Activated CD4-positive, alpha-beta memory T cell treated with anti-CD3 and anti-CD28 coated beads for 36 hours (primary cell): ENCODE data around the gene RAMP2. TPM values are rescaled to one million over a fixed set of nuclear protein-coding genes. Genes with fewer than 3 reads are reported as not detected.

Experiments
- CTCF ChIA-PET: fragments of 350-600 bp; sonication (Branson Sonifier 250); formaldehyde crosslinking; loops from one replicate; lab custom pipeline; 2021; ENCODE audit warnings: antibody characterized with exemption, inconsistent platforms; lab: Charles Lee
- POLR2A ChIA-PET: fragments of 350-600 bp; sonication (Branson Sonifier 250); formaldehyde crosslinking; loops from one replicate; lab custom pipeline; 2021; ENCODE audit warnings: antibody characterized with exemption; lab: Charles Lee
- DNase-seq: peaks from one replicate; pipeline ENCODE4 v3.0.0-alpha.2; 2020
- H3K27ac Mint-ChIP-seq: one replicate; pipeline ENCODE4 v1.8.0; 2021; ENCODE audit warnings: mixed read lengths
- H3K27me3 Mint-ChIP-seq: one replicate; pipeline ENCODE4 v1.8.0; 2021; ENCODE audit warnings: mixed read lengths
- H3K36me3 Mint-ChIP-seq: one replicate; pipeline ENCODE4 v1.8.0; 2021; ENCODE audit warnings: mixed read lengths
- H3K4me1 Mint-ChIP-seq: one replicate; pipeline ENCODE4 v1.8.0; 2021; ENCODE audit warnings: low read depth, mixed read lengths
- H3K4me3 Mint-ChIP-seq: one replicate; pipeline ENCODE4 v1.8.0; 2021; ENCODE audit warnings: mild to moderate bottlenecking, mixed read lengths
- H3K9me3 Mint-ChIP-seq: one replicate; pipeline ENCODE4 v1.8.0; 2021; ENCODE audit warnings: mixed read lengths
- intact Hi-C: fragments of 100-400 bp; cut with micrococcal nuclease; formaldehyde crosslinking; loops from one replicate; pipeline ENCODE4 v1.15.1; 2023
- total RNA-seq, 2 experiments: library from RNA; stranded (reverse); gene quantifications; one replicate each; pipeline ENCODE4 v1.2.3, GENCODE V29; 2021

Gene RAMP2
- total RNA-seq, 2 experiments from 2014 or later, result not detected

DNA sequence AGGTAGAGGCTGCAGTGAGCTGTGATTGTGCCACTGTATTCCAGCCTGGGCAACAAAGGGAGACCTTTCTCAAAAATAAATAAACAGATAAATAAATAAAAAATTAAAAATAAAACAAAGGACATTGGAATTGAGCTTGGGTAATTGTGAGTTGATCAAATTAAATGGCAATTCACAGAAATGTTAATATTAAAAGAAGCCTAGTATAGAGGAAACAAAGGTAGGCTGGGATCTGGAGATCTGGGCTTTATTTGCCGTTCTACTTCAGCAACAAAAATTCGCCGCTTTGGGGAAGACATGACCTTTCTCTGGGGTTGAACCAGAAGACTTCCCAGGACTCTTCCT is 11.9 kb downstream of the RAMP2 start:
- CTCF ChIA-PET, result interaction anchor here (1.0 to 4.2 kb wide), 7 partner anchors 10 to 195 kb away, joined by 3 to 44 read pairs (median 4); partner anchors contain the start of genes BECN1, COA3 and RAMP2
- Mint-ChIP-seq H3K36me3 (peaks cover 19% of the 10 kb centered on the region), H3K27ac (peak overlapping the region; percentile 87), H3K27me3 (no peaks in the 10 kb centered on the region), H3K9me3 (no peaks in the 10 kb centered on the region), H3K4me1 (peaks cover 22% of the 10 kb centered on the region), H3K4me3 (peak overlapping the region; percentile 100)
- no peak for DNase-seq
- intact Hi-C loops, result loop anchor here (2.0 kb wide), 1 partner anchor 52 kb away; the partner anchor contains the start of gene BECN1
- POLR2A ChIA-PET, result interaction anchor here (1.1 to 1.9 kb wide), 4 partner anchors 13 to 225 kb away, joined by 3 to 6 read pairs (median 5); partner anchors contain the start of genes BECN1 and RPL27

DNA sequence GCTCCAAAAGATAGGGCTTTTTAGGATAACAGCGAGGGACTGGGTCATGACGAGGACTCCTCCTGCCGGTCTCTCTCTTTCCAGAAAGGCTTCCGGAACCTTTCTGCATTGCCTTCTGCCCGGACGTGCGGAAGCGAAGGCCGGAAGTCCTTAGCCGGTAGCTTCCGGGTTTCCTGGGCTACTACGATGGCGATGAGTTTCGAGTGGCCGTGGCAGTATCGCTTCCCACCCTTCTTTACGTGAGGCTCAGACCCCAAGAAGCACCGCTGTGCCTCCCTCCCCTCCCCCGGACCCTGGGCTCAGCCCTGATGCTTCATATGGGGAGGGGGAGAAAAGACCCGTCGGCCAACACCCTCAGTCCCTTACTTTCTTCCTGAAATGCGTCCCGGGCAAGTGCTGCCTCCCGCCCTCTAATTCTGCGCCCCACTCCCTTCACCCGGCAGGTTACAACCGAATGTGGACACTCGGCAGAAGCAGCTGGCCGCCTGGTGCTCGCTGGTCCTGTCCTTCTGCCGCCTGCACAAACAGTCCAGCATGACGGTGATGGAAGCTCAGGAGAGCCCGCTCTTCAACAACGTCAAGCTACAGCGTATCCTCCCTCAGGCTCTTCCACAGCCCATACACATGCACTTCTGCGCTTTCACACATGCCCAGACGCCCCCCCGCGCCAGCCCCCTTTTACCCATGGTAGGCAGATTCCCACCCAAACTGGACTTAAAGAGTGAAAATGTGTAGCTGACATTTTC is 12.4 kb downstream of the RAMP2 start, which contains the start of gene VPS25:
Gene VPS25, plus strand, starts transcription at position 160 of the 746 bp plus-strand sequence. Its CDS starts 27 bp downstream, at position 187.
- intact Hi-C loops, result loop anchor here (2.0 kb wide), 1 partner anchor 51 kb away; the partner anchor contains the start of gene BECN1
- Mint-ChIP-seq H3K4me1 (peaks cover 22% of the 10 kb centered on the region), H3K36me3 (peaks cover 22% of the 10 kb centered on the region)

DNA sequence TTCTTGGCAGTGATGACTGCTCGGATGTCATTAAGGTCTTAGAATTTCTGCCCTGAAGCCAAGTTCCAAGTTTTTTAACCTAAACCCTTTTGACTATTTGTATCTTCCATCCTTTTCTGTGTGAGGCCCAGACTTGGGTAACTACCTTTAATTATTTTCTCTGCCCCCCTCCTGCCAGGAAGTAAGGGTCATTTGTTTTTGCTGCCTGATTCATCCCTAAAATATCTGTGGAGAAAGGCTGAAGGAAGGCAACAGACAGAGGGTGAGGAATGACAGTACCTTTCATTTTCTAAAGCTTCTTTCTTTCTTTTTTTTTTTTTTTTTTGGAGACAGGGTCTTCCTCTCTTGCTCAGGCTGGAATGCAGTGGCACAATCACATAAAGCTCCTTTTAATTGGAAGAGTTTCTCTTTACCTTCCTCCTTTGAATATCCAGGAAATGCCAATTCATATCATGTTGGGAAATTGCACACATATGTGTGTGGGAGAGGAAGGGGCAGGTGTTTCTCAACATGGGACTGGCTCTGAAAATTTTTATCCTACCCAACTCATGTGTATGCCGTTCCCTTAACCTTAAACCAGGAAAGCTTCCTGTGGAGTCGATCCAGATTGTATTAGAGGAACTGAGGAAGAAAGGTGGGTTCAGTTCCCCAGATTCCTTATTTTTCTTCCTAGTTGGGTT is 13.2 kb downstream of the RAMP2 start:
- Mint-ChIP-seq H3K36me3 (peaks cover 26% of the 10 kb centered on the region), H3K9me3 (no peaks in the 10 kb centered on the region), H3K27ac (peak overlapping the region; percentile 87), H3K4me1 (peaks cover 22% of the 10 kb centered on the region), H3K27me3 (no peaks in the 10 kb centered on the region), H3K4me3 (peak overlapping the region; percentile 100)
- DNase-seq, result no peak
- ChIA-PET CTCF (interaction anchor here (0.6 to 4.2 kb wide), 6 partner anchors 11 to 1687 kb away, joined by 3 to 44 read pairs (median 4); partner anchors contain the start of genes PSME3 and RAMP2), POLR2A (interaction anchor here (1.1 to 1.9 kb wide), 5 partner anchors 24 to 224 kb away, joined by 3 to 7 read pairs (median 4); partner anchors contain the start of genes BECN1, CNTD1, COA3 and RETREG3)
- intact Hi-C loops, result no loop called here

More for the DNA sequence above, 12.4 kb downstream of the RAMP2 start, which contains the start of gene VPS25:
- ChIA-PET CTCF (interaction anchor here (0.6 to 4.2 kb wide), 11 partner anchors 11 to 1688 kb away, joined by 3 to 44 read pairs (median 3); partner anchors contain the start of genes BECN1, COA3, PSME3 and RAMP2), POLR2A (interaction anchor here (1.1 to 1.9 kb wide), 6 partner anchors 14 to 225 kb away, joined by 3 to 7 read pairs (median 5); partner anchors contain the start of genes BECN1, CNTD1, COA3 and RETREG3)
- Mint-ChIP-seq H3K27me3 (no peaks in the 10 kb centered on the region), H3K9me3 (no peaks in the 10 kb centered on the region), H3K27ac (peak within 1 kb of the TSS; percentile 87), H3K4me3 (peak within 1 kb of the TSS; percentile 100)
- DNase-seq, result peak; percentile 84

DNA sequence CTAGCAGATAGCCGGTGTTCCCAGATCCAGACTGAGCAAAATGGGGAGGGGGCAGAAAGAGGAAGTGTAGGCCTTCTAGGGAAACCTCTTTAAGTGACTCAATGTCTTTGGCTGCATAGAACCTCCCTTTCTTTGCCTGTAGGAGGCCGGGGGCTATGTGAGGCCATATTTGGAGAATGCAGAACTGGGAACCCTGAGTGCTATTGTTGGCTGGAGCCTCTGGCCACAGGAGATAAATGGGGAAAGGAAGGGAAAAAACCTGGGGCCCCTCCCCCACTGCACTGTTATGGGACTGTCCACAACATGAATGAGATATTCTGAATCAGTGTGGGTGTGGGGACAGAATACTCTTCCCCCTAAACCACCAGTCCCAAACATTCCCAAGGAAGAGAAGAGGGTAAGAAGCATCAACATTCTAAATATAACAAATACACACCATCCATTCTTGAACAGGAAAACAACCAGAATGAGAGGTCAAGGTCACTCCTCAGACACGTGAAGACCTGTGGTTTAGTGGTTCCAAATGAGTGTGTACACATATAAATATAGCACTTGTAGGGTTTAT is 14.6 kb downstream of the RAMP2 start:
- intact Hi-C loops, result no loop called here
- Mint-ChIP-seq H3K4me3 (no peak overlapping the region), H3K4me1 (peaks cover 22% of the 10 kb centered on the region), H3K27ac (no peak overlapping the region), H3K27me3 (peaks cover 4% of the 10 kb centered on the region), H3K36me3 (peaks cover 33% of the 10 kb centered on the region), H3K9me3 (no peaks in the 10 kb centered on the region)
- DNase-seq, result no peak
- ChIA-PET POLR2A (no interaction called here), CTCF (interaction anchor here (4.2 kb wide), 1 partner anchor 13 kb away, joined by 44 read pairs; the partner anchor contains the start of gene RAMP2)

DNA sequence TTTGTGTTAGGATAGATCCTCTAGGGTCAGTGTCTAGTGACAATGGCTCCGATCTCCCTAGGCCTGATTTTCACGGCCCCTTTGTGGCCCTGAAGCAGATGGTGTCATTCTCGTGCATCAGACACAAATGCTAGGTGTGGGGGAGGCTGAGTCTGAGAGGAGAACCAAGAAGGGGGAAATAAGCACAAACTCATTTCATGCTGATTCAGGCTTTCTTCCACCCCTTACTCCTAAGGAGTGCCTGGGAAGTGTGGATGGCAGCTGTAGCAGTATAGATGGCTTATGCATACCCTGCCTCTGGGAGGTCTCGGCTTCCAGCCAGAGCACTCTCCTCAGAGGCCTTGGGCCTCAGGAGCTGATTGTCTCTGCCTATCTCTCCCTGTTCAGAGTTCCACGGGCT is 17.5 kb downstream of the RAMP2 start:
- H3K9me3 Mint-ChIP-seq, result no peaks in the 10 kb centered on the region
- ChIA-PET CTCF (interaction anchor here (4.7 kb wide), 1 partner anchor 15 kb away, joined by 18 read pairs; no protein-coding TSS in a partner anchor), POLR2A (no interaction called here)
- intact Hi-C loops, result no loop called here
- peaks cover 18% of the 10 kb centered on the region for H3K4me1 Mint-ChIP-seq
- DNase-seq, result no peak
- H3K36me3 Mint-ChIP-seq, result peaks cover 31% of the 10 kb centered on the region
- H3K27ac Mint-ChIP-seq, result no peak overlapping the region
- peaks cover 26% of the 10 kb centered on the region for H3K27me3 Mint-ChIP-seq
- H3K4me3 Mint-ChIP-seq, result no peak overlapping the region

DNA sequence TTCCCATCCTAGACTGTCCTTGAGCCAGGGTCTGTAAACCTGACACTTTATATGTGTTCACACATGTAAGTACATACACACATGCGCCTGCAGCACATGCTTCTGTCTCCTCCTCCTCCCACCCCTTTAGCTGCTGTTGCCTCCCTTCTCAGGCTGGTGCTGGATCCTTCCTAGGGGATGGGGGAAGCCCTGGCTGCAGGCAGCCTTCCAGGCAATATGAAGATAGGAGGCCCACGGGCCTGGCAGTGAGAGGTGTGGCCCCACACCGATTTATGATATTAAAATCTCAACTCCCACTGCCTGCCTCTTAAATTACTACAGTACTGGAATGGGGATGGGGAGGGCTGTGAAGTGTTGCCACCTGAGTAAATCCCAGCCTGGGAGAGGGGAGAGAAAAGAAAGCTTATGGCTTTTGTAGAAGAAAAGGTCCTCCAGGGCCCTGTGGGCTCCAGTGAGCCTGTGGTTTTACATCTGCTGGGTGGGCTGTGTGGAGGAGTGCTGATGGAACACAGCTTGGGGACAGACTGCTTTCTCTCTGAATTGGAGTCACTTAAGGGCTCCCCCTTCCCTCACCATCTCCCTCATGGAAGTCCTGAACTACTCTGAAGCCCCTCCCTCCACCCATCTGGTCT is 18.4 kb downstream of the RAMP2 start:
- no peaks in the 10 kb centered on the region for H3K9me3 Mint-ChIP-seq
- H3K36me3 Mint-ChIP-seq, result peaks cover 27% of the 10 kb centered on the region
- CTCF ChIA-PET, result interaction anchor here (4.7 kb wide), 1 partner anchor 16 kb away, joined by 18 read pairs; no protein-coding TSS in a partner anchor

DNA sequence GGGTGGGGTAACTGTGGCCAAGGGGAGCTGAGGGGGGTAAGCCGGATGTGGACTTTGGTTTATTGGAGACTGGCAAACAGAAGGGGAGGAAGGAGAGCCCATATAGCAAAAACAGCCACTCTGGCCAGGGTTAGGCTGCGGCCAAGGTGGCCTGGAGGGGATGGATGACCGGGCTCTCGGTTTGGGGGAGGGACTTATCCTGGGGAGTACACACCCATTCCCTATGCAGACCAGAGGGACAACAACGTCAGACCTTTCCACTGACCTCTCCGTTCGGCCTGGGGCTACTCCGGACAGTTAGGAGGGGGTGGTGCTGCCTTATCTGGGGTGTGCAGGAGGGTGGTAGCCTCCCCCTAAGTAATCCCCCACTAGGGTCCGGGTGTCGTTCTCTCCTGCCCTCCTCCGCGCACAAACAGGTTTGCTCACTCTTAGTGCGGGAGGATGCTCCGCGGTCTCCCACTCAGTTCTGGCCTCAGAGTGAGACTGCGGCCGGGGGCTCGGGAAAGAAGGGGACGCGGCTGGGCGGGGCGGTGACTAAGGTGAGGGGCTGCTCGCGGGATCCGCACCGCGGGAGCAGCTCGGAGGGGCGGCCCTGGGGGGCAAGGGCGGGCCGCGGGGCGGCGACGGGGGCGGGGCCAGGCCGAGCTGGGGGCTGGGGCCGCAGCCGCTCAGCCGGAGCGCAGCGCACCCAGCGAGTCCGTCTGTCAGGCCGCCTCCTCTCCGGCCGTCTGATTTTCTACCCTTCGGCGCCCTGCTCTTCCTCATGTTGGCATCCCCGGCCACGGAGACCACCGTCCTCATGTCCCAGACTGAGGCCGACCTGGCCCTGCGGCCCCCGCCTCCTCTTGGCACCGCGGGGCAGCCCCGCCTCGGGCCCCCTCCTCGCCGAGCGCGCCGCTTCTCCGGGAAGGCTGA is 19.2 kb downstream of the RAMP2 start, which contains the start of gene WNK4:
Gene WNK4, plus strand, starts transcription at position 675 of the 915 bp plus-strand sequence. Its CDS starts 89 bp downstream, at position 764.
- H3K27me3 Mint-ChIP-seq, result peaks cover 40% of the 10 kb centered on the region
- H3K27ac Mint-ChIP-seq, result no peak within 1 kb of the TSS
- intact Hi-C loops, result no loop called here
- ChIA-PET POLR2A (no interaction called here), CTCF (interaction anchor here (4.7 kb wide), 1 partner anchor 17 kb away, joined by 18 read pairs; no protein-coding TSS in a partner anchor)
- peaks cover 26% of the 10 kb centered on the region for H3K36me3 Mint-ChIP-seq
- no peaks in the 10 kb centered on the region for H3K9me3 Mint-ChIP-seq
- DNase-seq, result no peak
- H3K4me3 Mint-ChIP-seq, result no peak within 1 kb of the TSS
- H3K4me1 Mint-ChIP-seq, result peaks cover 23% of the 10 kb centered on the region

More for the DNA sequence above, 18.4 kb downstream of the RAMP2 start:
- DNase-seq, result no peak
- POLR2A ChIA-PET, result no interaction called here
- peaks cover 34% of the 10 kb centered on the region for H3K27me3 Mint-ChIP-seq
- peaks cover 16% of the 10 kb centered on the region for H3K4me1 Mint-ChIP-seq
- intact Hi-C loops, result no loop called here
- no peak overlapping the region for H3K4me3 Mint-ChIP-seq
- no peak overlapping the region for H3K27ac Mint-ChIP-seq

DNA sequence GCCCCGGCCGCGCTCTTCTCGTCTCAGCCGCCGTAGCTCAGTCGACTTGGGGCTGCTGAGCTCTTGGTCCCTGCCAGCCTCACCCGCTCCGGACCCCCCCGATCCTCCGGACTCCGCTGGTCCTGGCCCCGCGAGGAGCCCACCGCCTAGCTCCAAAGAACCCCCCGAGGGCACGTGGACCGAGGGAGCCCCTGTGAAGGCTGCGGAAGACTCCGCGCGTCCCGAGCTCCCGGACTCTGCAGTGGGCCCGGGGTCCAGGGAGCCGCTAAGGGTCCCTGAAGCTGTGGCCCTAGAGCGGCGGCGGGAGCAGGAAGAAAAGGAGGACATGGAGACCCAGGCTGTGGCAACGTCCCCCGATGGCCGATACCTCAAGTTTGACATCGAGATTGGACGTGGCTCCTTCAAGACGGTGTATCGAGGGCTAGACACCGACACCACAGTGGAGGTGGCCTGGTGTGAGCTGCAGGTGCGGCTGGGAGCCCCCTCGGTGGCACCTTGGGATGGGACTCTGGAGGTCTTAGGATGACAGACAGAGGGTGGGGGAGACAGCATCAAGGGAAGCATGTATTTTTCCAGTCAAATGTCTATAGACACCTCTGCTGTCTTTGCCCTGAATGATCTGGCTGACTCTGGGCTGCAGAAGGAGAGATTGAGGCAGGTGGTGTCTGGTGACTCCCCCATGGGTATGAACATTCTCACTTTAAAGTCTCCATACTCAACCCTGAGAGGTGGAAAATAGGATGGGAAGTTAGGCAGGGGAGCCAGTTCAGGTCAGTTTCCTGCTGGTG is 20.0 kb downstream of the RAMP2 start:
- ChIA-PET CTCF (interaction anchor here (4.7 kb wide), 1 partner anchor 17 kb away, joined by 18 read pairs; no protein-coding TSS in a partner anchor), POLR2A (no interaction called here)
- H3K4me3 Mint-ChIP-seq, result no peak overlapping the region
- DNase-seq, result no peak
- H3K4me1 Mint-ChIP-seq, result peaks cover 27% of the 10 kb centered on the region
- intact Hi-C loops, result no loop called here
- peaks cover 20% of the 10 kb centered on the region for H3K36me3 Mint-ChIP-seq
- H3K9me3 Mint-ChIP-seq, result no peaks in the 10 kb centered on the region
- H3K27ac Mint-ChIP-seq, result no peak overlapping the region
- H3K27me3 Mint-ChIP-seq, result peaks cover 46% of the 10 kb centered on the region

DNA sequence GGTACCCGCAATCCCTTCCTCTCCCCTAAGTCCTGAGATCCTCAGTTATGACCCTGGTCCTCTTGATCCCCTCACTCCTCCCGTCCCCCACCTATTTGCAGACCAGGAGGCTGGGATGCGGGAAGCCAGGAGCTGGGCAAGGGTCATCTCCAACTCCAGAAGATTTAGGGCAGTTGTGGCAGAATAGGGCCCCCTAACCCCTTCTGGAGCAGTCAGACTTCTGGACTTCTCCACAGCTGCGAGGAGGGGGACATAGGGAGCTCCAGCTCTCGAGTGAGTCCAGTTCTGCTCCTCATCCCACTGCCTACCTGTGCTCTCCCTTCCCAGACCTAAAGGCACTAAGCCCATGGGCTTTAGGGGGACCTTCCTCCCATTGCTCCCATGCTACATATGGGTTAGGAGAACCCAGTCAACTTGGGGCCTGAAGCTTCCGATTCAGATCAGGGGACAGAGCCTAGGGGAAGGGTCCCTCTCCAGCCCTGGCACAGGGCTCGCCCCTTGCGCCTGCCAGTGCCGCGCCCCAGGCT is 20.7 kb downstream of the RAMP2 start:
- H3K9me3 Mint-ChIP-seq, result no peaks in the 10 kb centered on the region
- H3K4me3 Mint-ChIP-seq, result no peak overlapping the region
- peaks cover 27% of the 10 kb centered on the region for H3K4me1 Mint-ChIP-seq
- no peak overlapping the region for H3K27ac Mint-ChIP-seq
- DNase-seq, result no peak
- peaks cover 48% of the 10 kb centered on the region for H3K27me3 Mint-ChIP-seq
- POLR2A ChIA-PET, result no interaction called here
- peaks cover 20% of the 10 kb centered on the region for H3K36me3 Mint-ChIP-seq
- intact Hi-C loops, result no loop called here
- CTCF ChIA-PET, result no interaction called here
